Neural cell (in vitro differentiated cells): ENCODE data around the gene OR51V1. TPM values are rescaled to one million over a fixed set of nuclear protein-coding genes. Genes with fewer than 3 reads are reported as not detected.

Experiments
- H2AFZ ChIP-seq: fragments of 200-600, 300-800 bp; sonication (generic), shearing (Covaris generic); 2 replicates; pipeline ENCODE4 v1.6.0; 2014; ENCODE audit warnings: low read depth, mild to moderate bottlenecking, antibody characterized with exemption, low read length, moderate library complexity
- H3F3A ChIP-seq: fragments of 200-600 bp; shearing (Covaris generic); 2 replicates; pipeline ENCODE4 v1.6.1; 2016; ENCODE audit warnings: mild to moderate bottlenecking, moderate library complexity, mixed read lengths, antibody characterized with exemption, low read length; ENCODE audit not compliant: insufficient read depth, poor library complexity, severe bottlenecking
- H3K27ac ChIP-seq: fragments of 200-600, 300-800 bp; sonication (generic), shearing (Covaris generic); 2 replicates; pipeline ENCODE4 v1.5.1; 2014; ENCODE audit warnings: mild to moderate bottlenecking, low read length, moderate library complexity
- H3K27me3 ChIP-seq: fragments of 300-800, 200-600 bp; sonication (generic), shearing (Covaris generic); 2 replicates; pipeline ENCODE4 v1.6.0; 2014; ENCODE audit warnings: mild to moderate bottlenecking, low read depth, low read length, moderate library complexity; ENCODE audit not compliant: insufficient read depth
- H3K36me3 ChIP-seq: fragments of 300-800, 200-600 bp; sonication (generic), shearing (Covaris generic); 2 replicates; pipeline ENCODE4 v1.5.1; 2014; ENCODE audit warnings: mild to moderate bottlenecking, antibody characterized with exemption, low read length, moderate library complexity; ENCODE audit not compliant: insufficient read depth
- H3K4me2 ChIP-seq: fragments of 300-800, 200-600 bp; sonication (generic), shearing (Covaris generic); 2 replicates; pipeline ENCODE4 v1.6.0; 2014; ENCODE audit warnings: mild to moderate bottlenecking, low read length
- H3K4me3 ChIP-seq: fragments of 300-800, 200-600 bp; sonication (generic), shearing (Covaris generic); 2 replicates; pipeline ENCODE4 v1.5.1; 2014; ENCODE audit warnings: mild to moderate bottlenecking, low read length, moderate library complexity
- H3K79me2 ChIP-seq: fragments of 200-600 bp; shearing (Covaris generic); replicated peaks from 2 replicates; pipeline ENCODE4 v1.6.0; 2014; ENCODE audit warnings: mild to moderate bottlenecking, low read length, moderate library complexity; ENCODE audit not compliant: insufficient read depth
- H3K9ac ChIP-seq: fragments of 300-800, 200-600 bp; sonication (generic), shearing (Covaris generic); 2 replicates; pipeline ENCODE4 v1.6.1; 2016; ENCODE audit warnings: mild to moderate bottlenecking, low read length, mixed read lengths
- H3K9me2 ChIP-seq: fragments of 200-600 bp; shearing (Covaris generic); 2 replicates; pipeline ENCODE4 v1.6.1; 2016; ENCODE audit warnings: mild to moderate bottlenecking, low read length, mixed read lengths; ENCODE audit not compliant: insufficient read depth
- H3K9me3 ChIP-seq: fragments of 200-600, 300-800 bp; sonication (generic), shearing (Covaris generic); 2 replicates; pipeline ENCODE4 v1.6.1; 2016; ENCODE audit warnings: mild to moderate bottlenecking, mixed run types, low read length, moderate library complexity, mixed read lengths
- H4K20me1 ChIP-seq: fragments of 200-600 bp; shearing (Covaris generic); 2 replicates; pipeline ENCODE4 v1.6.1; 2016; ENCODE audit warnings: mild to moderate bottlenecking, mixed run types; ENCODE audit not compliant: insufficient read depth
- EP300 ChIP-seq: fragments of 450-650 bp; conservative IDR thresholded peaks from 2 replicates; pipeline ENCODE4 v1.6.1; 2014; ENCODE audit warnings: antibody characterized with exemption, mild to moderate bottlenecking, moderate library complexity; ENCODE audit not compliant: poor library complexity, severe bottlenecking
- EZH2 ChIP-seq: fragments of 200-600, 300-800 bp; shearing (Covaris generic), sonication (generic); IDR thresholded peaks from 2 replicates; pipeline ENCODE4 v1.6.1; 2014; ENCODE audit warnings: antibody characterized with exemption, low read length, borderline replicate concordance, mild to moderate bottlenecking; ENCODE audit not compliant: insufficient read depth, poor library complexity, severe bottlenecking
- MXI1 ChIP-seq: fragments of 450-650 bp; conservative IDR thresholded peaks from 2 replicates; pipeline ENCODE4 v1.6.1; 2014; ENCODE audit warnings: antibody characterized with exemption, mild to moderate bottlenecking; ENCODE audit not compliant: poor library complexity, severe bottlenecking
- POLR2AphosphoS5 ChIP-seq: IDR thresholded peaks from 2 replicates; pipeline ENCODE4 v1.6.1; 2012
- RAD21 ChIP-seq: fragments of 450-650 bp; conservative IDR thresholded peaks from 2 replicates; pipeline ENCODE4 v1.6.1; 2014; ENCODE audit warnings: antibody characterized with exemption, mild to moderate bottlenecking, moderate library complexity
- SMC3 ChIP-seq: fragments of 450-650 bp; conservative IDR thresholded peaks from 2 replicates; pipeline ENCODE4 v1.6.1; 2014; ENCODE audit warnings: antibody characterized with exemption, mild to moderate bottlenecking, moderate library complexity; ENCODE audit not compliant: poor library complexity
- TAF1 ChIP-seq: IDR thresholded peaks from 2 replicates; pipeline ENCODE4 v1.6.1; 2012; ENCODE audit warnings: low read depth
- polyA plus RNA-seq: library from polyadenylated mRNA; depleted of rRNA; stranded (reverse); fragments of >200 nt; gene quantifications from 2 replicates; pipeline ENCODE4 v1.2.3, GENCODE V29; 2014
- TF ChIP-seq, protein P1 (sequence below): fragments of 450-650 bp; IDR thresholded peaks from 2 replicates; pipeline ENCODE4 v1.5.1; 2014; ENCODE audit warnings: antibody characterized with exemption, mild to moderate bottlenecking, moderate library complexity; ENCODE audit not compliant: poor library complexity, severe bottlenecking
- TF ChIP-seq, protein P2 (sequence below): IDR thresholded peaks from 2 replicates; pipeline ENCODE4 v1.6.1; 2012; ENCODE audit warnings: borderline replicate concordance

The OR51V1 gene
- polyA plus RNA-seq, 1 donor from 2014 or later, result not detected

DNA sequence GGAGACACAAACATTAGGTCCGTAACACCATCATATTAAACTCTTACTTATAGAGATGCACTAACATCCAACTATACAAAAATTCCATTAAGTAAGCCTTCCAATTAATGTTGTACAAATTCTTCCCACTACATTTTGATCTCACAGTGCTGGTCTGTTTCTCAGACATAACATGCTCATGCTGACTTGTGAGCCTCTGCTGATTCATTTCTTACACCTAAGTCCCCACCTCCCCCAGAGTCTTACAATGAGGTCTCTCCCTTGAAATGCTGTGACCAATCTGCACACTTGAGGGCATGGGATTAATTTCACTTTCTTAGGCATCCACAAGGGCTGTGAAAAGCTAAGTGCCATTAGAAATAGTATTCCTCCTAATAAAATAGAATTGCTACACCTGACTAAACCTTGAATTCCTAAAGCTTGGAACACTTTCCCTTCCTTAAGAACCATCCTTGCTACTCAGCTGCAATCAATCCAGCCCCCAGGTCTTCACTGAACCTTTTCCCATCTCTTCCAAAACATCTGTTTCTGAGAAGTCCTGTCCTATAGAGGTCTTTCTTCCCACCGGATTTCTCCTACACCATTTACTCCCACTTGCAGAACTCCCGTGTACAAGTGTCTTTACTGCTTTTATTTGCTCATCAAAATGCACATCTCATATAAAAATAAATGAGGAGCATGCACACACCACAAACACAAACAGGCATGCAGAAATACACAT is 47.1 kb upstream of the OR51V1 start:
- Histone ChIP-seq H3K9me2 (no peaks in the 10 kb centered on the region), H3K9ac (no peak overlapping the region), H3F3A (no peaks in the 10 kb centered on the region), H3K9me3 (no peaks in the 10 kb centered on the region), H3K4me3 (no peak overlapping the region), H3K4me2 (no peak overlapping the region), H3K79me2 (no peaks in the 10 kb centered on the region), H3K36me3 (no peaks in the 10 kb centered on the region), H3K27ac (no peak overlapping the region), H3K27me3 (no peaks in the 10 kb centered on the region), H4K20me1 (no peaks in the 10 kb centered on the region), H2AFZ (no peak overlapping the region)
- TF ChIP-seq EP300 (no peak), RAD21 (no peak)
- TF ChIP-seq, protein P1, sequence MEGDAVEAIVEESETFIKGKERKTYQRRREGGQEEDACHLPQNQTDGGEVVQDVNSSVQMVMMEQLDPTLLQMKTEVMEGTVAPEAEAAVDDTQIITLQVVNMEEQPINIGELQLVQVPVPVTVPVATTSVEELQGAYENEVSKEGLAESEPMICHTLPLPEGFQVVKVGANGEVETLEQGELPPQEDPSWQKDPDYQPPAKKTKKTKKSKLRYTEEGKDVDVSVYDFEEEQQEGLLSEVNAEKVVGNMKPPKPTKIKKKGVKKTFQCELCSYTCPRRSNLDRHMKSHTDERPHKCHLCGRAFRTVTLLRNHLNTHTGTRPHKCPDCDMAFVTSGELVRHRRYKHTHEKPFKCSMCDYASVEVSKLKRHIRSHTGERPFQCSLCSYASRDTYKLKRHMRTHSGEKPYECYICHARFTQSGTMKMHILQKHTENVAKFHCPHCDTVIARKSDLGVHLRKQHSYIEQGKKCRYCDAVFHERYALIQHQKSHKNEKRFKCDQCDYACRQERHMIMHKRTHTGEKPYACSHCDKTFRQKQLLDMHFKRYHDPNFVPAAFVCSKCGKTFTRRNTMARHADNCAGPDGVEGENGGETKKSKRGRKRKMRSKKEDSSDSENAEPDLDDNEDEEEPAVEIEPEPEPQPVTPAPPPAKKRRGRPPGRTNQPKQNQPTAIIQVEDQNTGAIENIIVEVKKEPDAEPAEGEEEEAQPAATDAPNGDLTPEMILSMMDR, result no peak

DNA sequence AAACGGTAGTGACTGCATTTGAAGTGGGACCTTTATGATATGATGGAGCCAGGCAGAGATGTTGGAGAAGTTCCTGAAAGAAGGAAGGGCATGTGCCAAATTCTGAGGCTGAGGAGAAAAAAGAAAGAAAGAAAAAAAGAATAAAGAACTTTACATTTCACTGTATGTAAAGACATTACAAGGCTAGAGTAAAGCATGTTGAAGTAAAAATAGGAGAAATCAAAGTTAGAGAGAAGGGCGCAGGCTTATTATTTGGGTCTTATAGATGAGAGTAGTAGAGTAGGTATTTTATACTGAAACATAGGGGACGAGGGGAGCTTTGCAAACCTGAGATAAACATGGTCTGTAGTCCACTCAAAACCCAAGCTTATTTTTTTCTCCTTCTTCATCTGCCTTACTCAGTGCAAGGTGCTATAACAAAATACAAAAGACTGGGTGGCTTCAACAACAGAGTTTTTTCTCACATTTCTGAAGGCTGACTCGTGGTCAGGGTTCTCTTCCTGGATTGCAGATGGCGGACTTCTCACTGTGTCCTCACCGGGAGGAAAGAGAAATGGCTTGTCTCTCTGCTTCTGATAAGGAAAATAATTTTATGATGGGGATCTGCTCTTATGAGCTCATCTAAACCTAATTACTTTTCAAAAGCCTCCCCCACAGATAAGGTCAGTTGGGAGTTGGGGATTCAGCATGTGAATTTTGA is 46.4 kb upstream of the OR51V1 start:
- no peak overlapping the region for H3K27ac ChIP-seq
- no peak overlapping the region for H3K4me3 ChIP-seq
- H2AFZ ChIP-seq, result no peak overlapping the region
- no peaks in the 10 kb centered on the region for H3K79me2 ChIP-seq
- H4K20me1 ChIP-seq, result no peaks in the 10 kb centered on the region
- no peak overlapping the region for H3K9ac ChIP-seq
- H3K4me2 ChIP-seq, result no peak overlapping the region
- TF ChIP-seq RAD21 (no peak), SMC3 (no peak), TAF1 (no peak), EZH2 (no peak), EP300 (no peak), POLR2AphosphoS5 (no peak), MXI1 (no peak)
- TF ChIP-seq, protein P2, sequence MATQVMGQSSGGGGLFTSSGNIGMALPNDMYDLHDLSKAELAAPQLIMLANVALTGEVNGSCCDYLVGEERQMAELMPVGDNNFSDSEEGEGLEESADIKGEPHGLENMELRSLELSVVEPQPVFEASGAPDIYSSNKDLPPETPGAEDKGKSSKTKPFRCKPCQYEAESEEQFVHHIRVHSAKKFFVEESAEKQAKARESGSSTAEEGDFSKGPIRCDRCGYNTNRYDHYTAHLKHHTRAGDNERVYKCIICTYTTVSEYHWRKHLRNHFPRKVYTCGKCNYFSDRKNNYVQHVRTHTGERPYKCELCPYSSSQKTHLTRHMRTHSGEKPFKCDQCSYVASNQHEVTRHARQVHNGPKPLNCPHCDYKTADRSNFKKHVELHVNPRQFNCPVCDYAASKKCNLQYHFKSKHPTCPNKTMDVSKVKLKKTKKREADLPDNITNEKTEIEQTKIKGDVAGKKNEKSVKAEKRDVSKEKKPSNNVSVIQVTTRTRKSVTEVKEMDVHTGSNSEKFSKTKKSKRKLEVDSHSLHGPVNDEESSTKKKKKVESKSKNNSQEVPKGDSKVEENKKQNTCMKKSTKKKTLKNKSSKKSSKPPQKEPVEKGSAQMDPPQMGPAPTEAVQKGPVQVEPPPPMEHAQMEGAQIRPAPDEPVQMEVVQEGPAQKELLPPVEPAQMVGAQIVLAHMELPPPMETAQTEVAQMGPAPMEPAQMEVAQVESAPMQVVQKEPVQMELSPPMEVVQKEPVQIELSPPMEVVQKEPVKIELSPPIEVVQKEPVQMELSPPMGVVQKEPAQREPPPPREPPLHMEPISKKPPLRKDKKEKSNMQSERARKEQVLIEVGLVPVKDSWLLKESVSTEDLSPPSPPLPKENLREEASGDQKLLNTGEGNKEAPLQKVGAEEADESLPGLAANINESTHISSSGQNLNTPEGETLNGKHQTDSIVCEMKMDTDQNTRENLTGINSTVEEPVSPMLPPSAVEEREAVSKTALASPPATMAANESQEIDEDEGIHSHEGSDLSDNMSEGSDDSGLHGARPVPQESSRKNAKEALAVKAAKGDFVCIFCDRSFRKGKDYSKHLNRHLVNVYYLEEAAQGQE, result no peak
- TF ChIP-seq, protein P1, result no peak
- no peaks in the 10 kb centered on the region for H3K27me3 ChIP-seq
- H3K9me3 ChIP-seq, result no peaks in the 10 kb centered on the region
- no peaks in the 10 kb centered on the region for H3K9me2 ChIP-seq
- no peaks in the 10 kb centered on the region for H3F3A ChIP-seq
- no peaks in the 10 kb centered on the region for H3K36me3 ChIP-seq
